Measurements from ENCODE around the gene ARHGEF37.
"Not testable (repeated sequence)": the region's sequence is repeated elsewhere in the genome, so short reads cannot be mapped to it uniquely, and the experiment has no call there.

ARHGEF37 gene

DNA sequence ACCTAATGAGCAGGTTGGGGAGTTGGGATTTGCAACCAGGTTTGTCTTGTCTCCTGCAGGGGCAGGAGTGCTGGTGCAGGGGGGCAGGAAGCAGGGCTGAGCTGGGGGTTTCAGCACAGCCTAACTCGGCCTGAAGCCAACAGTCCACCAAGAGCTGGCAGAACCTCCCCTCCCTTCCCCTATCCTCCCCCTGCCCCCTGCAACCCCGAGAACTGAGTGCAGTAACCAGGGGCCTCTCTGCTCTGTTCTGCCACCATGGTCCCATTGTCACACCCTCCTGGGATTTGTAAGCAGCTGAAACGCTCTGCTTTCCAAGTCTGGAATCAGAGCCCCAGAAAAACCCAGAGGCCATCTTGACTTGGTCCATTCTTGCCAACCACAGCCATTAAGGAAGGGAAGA, 72.9 kb downstream of the ARHGEF37 start:
- no peak for DNase-seq

DNA sequence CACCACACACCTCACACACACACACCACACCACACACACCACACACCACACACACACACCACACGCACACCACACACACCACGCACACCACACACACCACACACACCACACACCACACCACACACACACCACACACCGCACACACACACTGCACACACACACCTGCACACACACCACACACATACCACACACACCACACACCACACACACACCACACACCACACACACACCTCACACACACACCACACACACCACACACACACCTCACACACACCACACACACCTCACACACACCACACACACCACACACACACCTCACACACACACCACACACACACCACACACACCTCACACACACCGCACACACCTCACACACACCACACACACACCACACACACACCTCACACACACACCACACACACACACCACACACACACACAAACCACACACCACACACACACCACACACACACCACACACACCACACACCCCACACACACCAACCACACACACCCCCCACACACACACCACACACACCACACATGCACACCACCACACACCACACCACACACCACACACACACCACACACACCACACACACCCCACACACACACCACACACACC, 73.7 kb downstream of the ARHGEF37 start:
- DNase-seq, result no peak

GRCh38 chr5:149656576-149657182, 75.4 kb downstream of the ARHGEF37 start:
- DNase-seq, result no peak

GRCh38 chr5:149657324-149657723, 76.0 kb downstream of the ARHGEF37 start:
- DNase-seq, result no peak

- DNase-seq, result no peak
Measured at GRCh38 chr5:149658299-149658698, 77.0 kb downstream of the ARHGEF37 start.

- no peak for DNase-seq
Measured at GRCh38 chr5:149664083-149664482, 82.8 kb downstream of the ARHGEF37 start.

- DNase-seq, result no peak
Measured at GRCh38 chr5:149664666-149665415, 83.5 kb downstream of the ARHGEF37 start.

GRCh38 chr5:149665416-149666175, 84.3 kb downstream of the ARHGEF37 start:
- no peak for DNase-seq

DNA sequence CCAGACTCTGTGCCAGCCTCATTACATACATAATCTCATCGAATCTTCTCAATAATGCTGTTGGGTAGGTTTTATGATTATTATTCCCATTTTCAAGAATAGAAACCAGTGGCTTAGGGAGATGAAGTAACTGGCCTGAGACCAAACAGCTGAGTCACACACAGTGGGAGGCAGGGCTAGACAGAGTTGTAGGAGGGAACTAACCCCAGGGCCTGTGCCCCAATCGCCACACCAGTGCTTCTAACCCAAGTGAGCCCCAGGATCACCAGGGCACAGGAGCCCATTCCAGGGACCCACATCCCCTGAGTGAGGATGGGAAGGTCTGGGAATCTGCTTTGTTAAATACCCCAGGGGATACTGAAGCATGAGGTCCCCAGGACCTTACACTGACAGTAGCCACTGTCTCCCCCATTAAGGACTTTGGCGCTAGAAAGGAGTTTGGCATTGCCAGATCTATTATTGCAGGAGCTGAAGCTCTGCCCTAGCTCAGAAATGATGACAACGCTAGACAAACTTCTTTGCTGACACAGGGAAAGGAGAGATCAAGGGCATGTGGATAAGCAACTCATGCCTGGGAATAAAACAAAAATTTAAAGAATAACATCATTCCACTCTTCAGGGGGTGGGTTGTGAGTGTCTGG, 85.0 kb downstream of the ARHGEF37 start:
- no peak for DNase-seq

- DNase-seq, result no peak
Measured at GRCh38 chr5:149667084-149667828, 86.0 kb downstream of the ARHGEF37 start.

DNA sequence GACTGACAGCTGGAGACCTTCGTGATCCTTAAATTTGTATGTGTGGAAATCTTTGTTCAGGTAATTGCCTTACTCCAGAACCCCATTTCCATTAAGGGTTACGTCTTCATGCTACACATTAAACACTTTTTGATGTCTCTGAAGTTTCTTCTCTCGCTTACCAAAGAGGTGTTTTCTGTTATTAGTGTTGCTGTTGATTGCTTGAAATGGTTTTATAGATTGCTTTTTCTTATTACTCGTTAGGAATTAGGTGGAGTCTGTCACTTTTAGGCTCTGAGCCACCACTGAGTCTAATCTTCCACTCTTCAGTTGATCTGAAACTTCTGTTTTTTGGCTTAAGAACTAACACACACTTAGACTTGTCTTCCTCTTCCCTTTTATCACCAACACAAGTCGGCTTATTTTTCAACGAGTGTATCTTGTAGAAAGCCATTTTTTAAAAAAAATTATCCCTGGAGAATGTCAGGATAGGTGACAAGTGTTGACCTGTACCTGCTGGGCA, 86.6 kb downstream of the ARHGEF37 start:
- no peak for DNase-seq

DNA sequence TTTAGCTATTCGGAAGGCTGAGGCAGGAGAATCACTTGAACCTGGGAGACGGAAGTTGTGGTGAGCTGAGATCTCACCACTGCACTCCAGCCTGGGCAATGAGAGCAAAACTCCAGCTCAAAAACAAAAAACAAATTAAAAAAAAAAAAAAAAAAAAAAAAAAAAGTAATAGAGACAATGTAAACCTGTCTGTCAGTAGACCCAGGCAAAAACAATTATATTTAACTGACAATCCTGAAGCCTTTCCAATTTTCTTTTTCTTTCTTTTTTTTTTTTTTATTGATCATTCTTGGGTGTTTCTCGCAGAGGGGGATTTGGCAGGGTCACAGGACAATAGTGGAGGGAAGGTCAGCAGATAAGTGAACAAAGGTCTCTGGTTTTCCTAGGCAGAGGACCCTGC, 88.0 kb downstream of the ARHGEF37 start:
- DNase-seq, result not testable (repeated sequence)

GRCh38 chr5:149671544-149671943, 90.2 kb downstream of the ARHGEF37 start:
- no peak for DNase-seq

DNA sequence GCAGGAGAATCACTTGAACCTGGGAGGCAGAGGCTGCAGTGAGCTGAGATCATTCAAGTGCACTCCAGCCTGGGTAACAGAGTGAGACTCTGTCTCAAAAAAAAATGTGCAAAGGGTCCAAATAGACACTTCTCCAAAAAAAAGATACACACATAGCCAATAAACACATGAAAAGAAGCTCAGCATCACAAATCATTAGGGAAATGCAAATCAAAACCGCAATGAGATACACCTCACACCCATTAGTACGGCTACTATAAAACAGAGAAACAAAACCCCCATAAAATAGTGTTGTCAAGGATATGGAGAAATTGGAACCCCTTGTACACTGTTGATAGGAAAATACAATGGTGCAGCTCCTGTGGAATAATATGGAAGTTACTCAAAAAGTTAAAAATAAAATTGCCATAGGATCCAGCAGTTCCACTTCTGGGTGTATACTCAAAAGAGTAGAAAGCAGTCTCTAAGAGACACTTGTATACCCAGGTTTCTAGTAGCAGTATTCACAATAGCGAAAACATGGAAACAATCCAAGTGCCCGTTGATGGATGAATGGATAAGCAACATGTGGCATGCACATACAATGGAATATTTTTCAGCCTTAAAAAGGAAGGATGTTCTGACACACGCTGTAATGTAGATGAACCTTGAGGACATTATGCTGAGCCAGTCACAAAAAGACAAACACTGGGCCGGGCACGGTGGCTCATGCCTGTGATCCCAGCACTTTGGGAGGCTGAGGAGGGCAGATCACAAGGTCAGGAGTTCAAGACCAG, 91.6 kb downstream of the ARHGEF37 start:
- no peak for DNase-seq

GRCh38 chr5:149674686-149675085, 93.4 kb downstream of the ARHGEF37 start:
- no peak for DNase-seq

DNA sequence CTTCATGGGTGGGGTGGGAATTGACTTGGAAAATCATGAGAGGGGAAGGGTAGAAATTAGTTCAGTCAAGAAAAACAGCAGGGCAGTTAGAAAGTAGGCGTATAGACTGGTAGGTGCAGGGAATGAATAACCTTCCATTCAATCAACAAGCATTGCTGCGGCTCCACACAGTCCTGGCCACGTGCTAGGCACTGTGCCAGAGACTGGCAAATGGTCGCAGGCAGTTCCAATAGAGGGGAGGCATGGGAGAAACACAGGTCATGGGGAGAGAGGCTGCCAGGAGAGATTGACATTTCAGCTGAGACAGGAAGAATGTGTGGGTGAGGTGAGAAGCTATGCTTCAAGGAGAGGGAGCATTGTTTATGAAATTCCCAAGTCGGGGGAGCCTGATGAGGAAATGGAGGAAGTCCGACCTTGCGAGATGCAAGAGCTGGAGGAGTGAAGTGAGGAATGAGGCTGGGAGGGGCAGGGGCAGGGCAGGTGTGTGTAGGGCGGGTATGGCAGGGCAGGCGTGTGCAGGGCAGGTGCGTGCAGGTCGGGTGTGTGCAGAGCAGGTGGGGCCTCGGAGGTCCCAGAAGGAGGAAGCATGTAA, 94.4 kb downstream of the ARHGEF37 start:
- DNase-seq, result no peak

DNA sequence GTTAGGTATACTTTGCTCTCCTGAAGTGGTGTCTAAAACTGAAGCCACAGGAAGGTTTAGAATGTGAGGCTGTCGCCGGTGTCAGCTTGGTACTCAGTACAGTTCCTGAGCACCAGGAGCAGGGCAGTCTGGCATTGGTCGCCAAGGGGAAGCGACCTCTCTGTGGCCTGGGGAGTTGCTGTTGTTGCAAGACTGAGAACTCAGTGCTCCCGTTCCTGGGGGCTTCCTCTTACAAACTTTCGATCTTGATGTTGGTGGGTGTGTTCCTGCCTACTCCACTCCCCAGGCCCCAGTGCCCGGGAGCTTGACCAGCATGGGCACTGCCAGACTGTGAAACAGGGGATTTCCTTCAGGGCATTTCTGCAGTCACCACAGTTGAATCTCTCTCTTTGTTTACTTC, 96.4 kb downstream of the ARHGEF37 start:
- DNase-seq, result no peak

GRCh38 chr5:149679876-149680809, 98.8 kb downstream of the ARHGEF37 start:
- DNase-seq, result no peak

DNA sequence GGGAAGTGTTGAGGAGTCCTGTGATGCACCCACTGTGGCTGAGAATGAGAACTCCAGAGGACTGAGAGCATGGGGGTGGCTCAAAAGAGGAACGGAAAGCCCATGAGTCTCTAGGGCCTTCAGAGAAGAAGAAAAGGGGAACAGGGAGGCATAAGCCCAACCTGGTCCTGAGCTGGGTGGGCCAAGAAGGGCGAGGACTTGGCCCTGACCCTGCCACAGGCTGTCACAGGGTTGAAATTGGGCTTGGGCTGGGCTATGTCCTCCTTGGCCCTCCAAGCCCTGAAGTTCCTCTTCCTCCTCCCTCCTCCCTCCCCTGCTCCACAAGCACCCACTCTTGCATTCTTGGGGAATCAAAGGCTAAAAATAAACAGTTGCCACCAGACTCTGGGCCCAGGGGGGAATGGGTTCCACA, 99.5 kb downstream of the ARHGEF37 start:
- DNase-seq, result no peak

DNA sequence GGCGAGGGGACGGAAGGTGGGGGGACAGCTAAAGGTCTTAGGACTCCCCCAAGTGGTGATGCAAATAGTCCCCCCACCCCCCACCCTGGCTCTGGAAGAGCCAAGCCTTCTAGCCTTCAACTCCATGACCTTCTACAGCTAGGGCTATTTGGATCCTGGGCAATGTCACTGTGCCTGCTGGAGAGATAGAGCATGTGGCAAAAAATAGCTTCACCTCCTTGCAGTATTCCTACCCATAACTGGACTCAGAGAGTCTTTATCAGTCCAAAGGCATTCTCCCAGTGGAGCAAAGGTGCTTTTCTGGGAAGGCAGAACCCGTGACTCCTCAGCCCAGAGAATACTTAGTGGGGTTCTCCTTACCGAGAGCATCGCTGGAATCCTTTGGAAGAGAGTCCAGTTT, 100.0 kb downstream of the ARHGEF37 start:
- DNase-seq, result no peak

Data from left hindlimb (tissue), 1 donor.